Measurements from ENCODE around the gene NPHP4. TPM values are rescaled to one million over a fixed set of nuclear protein-coding genes. Genes with fewer than 3 reads are reported as not detected.

NPHP4 gene
- total and polyA plus RNA-seq, 10 of the 15 experiments (the other 5 are each of a cell fraction or from before 2014, with no cell fraction given): 0.16 to 10.5 (median 3.1) TPM

DNA sequence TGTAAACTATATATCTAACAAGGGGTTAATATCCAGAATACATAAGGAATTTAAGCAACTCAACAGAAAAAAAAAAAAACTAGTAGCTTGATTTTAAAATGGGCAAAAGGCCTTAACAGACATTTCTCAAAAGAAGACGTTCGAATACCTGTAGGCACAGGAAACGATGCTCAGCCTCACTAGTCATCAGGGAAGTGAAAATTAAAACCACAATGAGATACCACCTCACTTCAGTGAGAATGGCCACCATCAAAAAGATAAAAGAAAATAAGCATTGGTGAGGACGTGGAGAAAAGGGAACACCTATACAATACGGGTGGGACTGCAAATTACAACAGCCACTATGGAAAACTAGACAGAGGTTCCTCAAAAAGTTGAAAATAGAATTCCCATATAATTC, 37.3 kb downstream of the NPHP4 start (continued):
- no peak for TF ChIP-seq ASH2L (IDR thresholded peaks at IDR 0.05; ENCODE audit: borderline replicate concordance, low read depth)
- 0 out of 2 replicates have a peak, but pooled peaks have one; percentile 3 for TF ChIP-seq SPI1 (IDR thresholded peaks at IDR 0.05; ENCODE audit: borderline replicate concordance, insufficient read depth, low read depth, low read length)
- no peak for TF ChIP-seq REST (IDR thresholded peaks at IDR 0.05; ENCODE audit: low read depth, low read length)
- no peak for TF ChIP-seq TCF3 (IDR thresholded peaks at IDR 0.05; ENCODE audit: borderline replicate concordance, insufficient read depth, low read depth, low read length)
- TF ChIP-seq CHD2 (IDR thresholded peaks at IDR 0.05; ENCODE audit: borderline replicate concordance, low read depth, low read length): no peak
- TF ChIP-seq NFIC (IDR thresholded peaks at IDR 0.05; ENCODE audit: low read depth, low read length): peak; percentile 57
- no peak for TF ChIP-seq NRF1 (conservative IDR thresholded peaks at IDR 0.05; ENCODE audit: low read depth, low read length)
- 0 out of 2 replicates have a peak, but pooled peaks have one; percentile 21 for TF ChIP-seq CREM (IDR thresholded peaks at IDR 0.05; ENCODE audit: low read depth)
- TF ChIP-seq ZNF207 (IDR thresholded peaks at IDR 0.05; ENCODE audit: borderline replicate concordance): no peak
- TF ChIP-seq BRCA1 (IDR thresholded peaks at IDR 0.05; ENCODE audit: low read depth, low read length): no peak
- TF ChIP-seq SREBF2 (IDR thresholded peaks at IDR 0.05; ENCODE audit: low read length): no peak
- TF ChIP-seq, protein P1, sequence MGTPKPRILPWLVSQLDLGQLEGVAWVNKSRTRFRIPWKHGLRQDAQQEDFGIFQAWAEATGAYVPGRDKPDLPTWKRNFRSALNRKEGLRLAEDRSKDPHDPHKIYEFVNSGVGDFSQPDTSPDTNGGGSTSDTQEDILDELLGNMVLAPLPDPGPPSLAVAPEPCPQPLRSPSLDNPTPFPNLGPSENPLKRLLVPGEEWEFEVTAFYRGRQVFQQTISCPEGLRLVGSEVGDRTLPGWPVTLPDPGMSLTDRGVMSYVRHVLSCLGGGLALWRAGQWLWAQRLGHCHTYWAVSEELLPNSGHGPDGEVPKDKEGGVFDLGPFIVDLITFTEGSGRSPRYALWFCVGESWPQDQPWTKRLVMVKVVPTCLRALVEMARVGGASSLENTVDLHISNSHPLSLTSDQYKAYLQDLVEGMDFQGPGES (IDR thresholded peaks at IDR 0.05): no peak
- TF ChIP-seq RUNX3 (IDR thresholded peaks at IDR 0.05; ENCODE audit: low read length): peak; percentile 89
- no peak for TF ChIP-seq ZZZ3 (IDR thresholded peaks at IDR 0.05; ENCODE audit: control insufficient read depth, insufficient read length, low read depth)
- TF ChIP-seq IRF4 (IDR thresholded peaks at IDR 0.05; ENCODE audit: low read depth, low read length): peak; percentile 57; the same call in 1 of the 2 replicates
- no peak for TF ChIP-seq FOXM1 (IDR thresholded peaks at IDR 0.05; ENCODE audit: low read depth, low read length)

Measured in GM12878 (cell line).